Cerebellar cortex (tissue), 1 donor: ENCODE measurements around the gene CIB2.

Experiments
- DNase-seq: peaks from one replicate; pipeline ENCODE4 v3.0.0-alpha.2; 2015; ENCODE audit warnings: low spot score

CIB2 gene

GRCh38 chr15:78149068-78149804 is 18.0 kb upstream of the CIB2 start, which contains the start of gene IDH3A:
Gene IDH3A (plus strand): TSS chr15:78149362. CDS start chr15:78149404, 42 bp downstream.
- DNase-seq: peak; percentile 97

GRCh38 chr15:78148392-78149067 is 17.3 kb upstream of the CIB2 start:
- DNase-seq: no peak

GRCh38 chr15:78147566-78147965 is 16.3 kb upstream of the CIB2 start:
- no peak for DNase-seq

GRCh38 chr15:78146425-78147154 is 15.3 kb upstream of the CIB2 start:
- DNase-seq: no peak

GRCh38 chr15:78142332-78142731 is 11.1 kb upstream of the CIB2 start:
- no peak for DNase-seq

GRCh38 chr15:78140292-78140691 is 9.0 kb upstream of the CIB2 start:
- DNase-seq: no peak

- DNase-seq: no peak
These were observed 8.3 kb upstream of the CIB2 start for GRCh38 chr15:78139578-78139977.

- DNase-seq: no peak
These were observed 2.6 kb upstream of the CIB2 start for GRCh38 chr15:78133801-78134200.

GRCh38 chr15:78130466-78131294 is 565 bp downstream of the CIB2 start:
- DNase-seq: no peak

- no peak for DNase-seq
These were observed 1.4 kb downstream of the CIB2 start for GRCh38 chr15:78129751-78130287.

GRCh38 chr15:78129077-78129750 is 2.0 kb downstream of the CIB2 start:
- DNase-seq: no peak

- DNase-seq: no peak
These were observed 3.4 kb downstream of the CIB2 start for GRCh38 chr15:78127882-78128281.

- no peak for DNase-seq
These were observed 6.0 kb downstream of the CIB2 start for GRCh38 chr15:78125267-78125666.

- DNase-seq: no peak
These were observed 10.7 kb downstream of the CIB2 start for GRCh38 chr15:78120523-78120922.

GRCh38 chr15:78112551-78112950 is 18.7 kb downstream of the CIB2 start:
- DNase-seq: no peak

- DNase-seq: no peak
These were observed 19.5 kb downstream of the CIB2 start for GRCh38 chr15:78111788-78112187.

GRCh38 chr15:78110916-78111475 is 20.2 kb downstream of the CIB2 start:
- no peak for DNase-seq

- no peak for DNase-seq
These were observed 21.1 kb downstream of the CIB2 start for GRCh38 chr15:78110096-78110495.

- DNase-seq: no peak
These were observed 22.1 kb downstream of the CIB2 start for GRCh38 chr15:78109156-78109555.

GRCh38 chr15:78108300-78109084 is 22.8 kb downstream of the CIB2 start:
- DNase-seq: peak; percentile 79
